ENCODE data around the gene LGALS7.

Gene LGALS7

GRCh38 chr19:38728752-38729541 lies 44.4 kb downstream of the LGALS7 start:
- Histone ChIP-seq H3K4me3 (no peak overlapping the region), H3K27ac (peak overlapping the region in 1 of 2 donors; percentile 95)
- DNase-seq (ENCODE audit: low spot score) = no peak

GRCh38 chr19:38727868-38728660 lies 45.3 kb downstream of the LGALS7 start:
- Histone ChIP-seq H3K4me3 (peak overlapping the region; percentile 21), H3K27ac (peak overlapping the region; percentile 52 to 95)
- TF ChIP-seq CTCF (IDR thresholded peaks at IDR 0.05) = no peak
- no peak for DNase-seq (ENCODE audit: low spot score)

More at GRCh38 chr19:38728752-38729541, 44.4 kb downstream of the LGALS7 start:
- no peak for TF ChIP-seq CTCF (IDR thresholded peaks at IDR 0.05)

GRCh38 chr19:38727306-38727867 lies 45.9 kb downstream of the LGALS7 start:
- Histone ChIP-seq H3K27ac (peak overlapping the region; percentile 52 to 95), H3K4me3 (peak overlapping the region; percentile 21)
- no peak for DNase-seq (ENCODE audit: low spot score)
- TF ChIP-seq CTCF (IDR thresholded peaks at IDR 0.05) = no peak

GRCh38 chr19:38726761-38727301 lies 46.5 kb downstream of the LGALS7 start:
- Histone ChIP-seq H3K27ac (peak overlapping the region; percentile 52 to 95), H3K4me3 (no peak overlapping the region)
- TF ChIP-seq CTCF (IDR thresholded peaks at IDR 0.05) = no peak
- no peak for DNase-seq (ENCODE audit: low spot score)

GRCh38 chr19:38726284-38726673 lies 47.0 kb downstream of the LGALS7 start:
- no peak for TF ChIP-seq CTCF (IDR thresholded peaks at IDR 0.05)

GRCh38 chr19:38725469-38726283 lies 47.6 kb downstream of the LGALS7 start:
- Histone ChIP-seq H3K4me3 (no peak overlapping the region), H3K27ac (peak overlapping the region; percentile 13 to 95)
- TF ChIP-seq CTCF (IDR thresholded peaks at IDR 0.05) = no peak
- no peak for DNase-seq (ENCODE audit: low spot score)

More at GRCh38 chr19:38726284-38726673, 47.0 kb downstream of the LGALS7 start:
- DNase-seq (ENCODE audit: low spot score) = no peak
- peak overlapping the region; percentile 52 to 95 for H3K27ac ChIP-seq
- no peak overlapping the region for H3K4me3 ChIP-seq

Data from coronary artery (tissue), 2 donors.